Nephron progenitor cell (in vitro differentiated cells): Measurements from ENCODE around the gene TMCC2.

Experiments
- DNase-seq: peaks from one replicate; pipeline ENCODE4 v3.0.0; 2021
- H3K27ac Mint-ChIP-seq: 2 replicates; pipeline ENCODE4 v1.8.0; 2021; ENCODE audit warnings: mild to moderate bottlenecking, moderate library complexity, mixed read lengths
- H3K27me3 Mint-ChIP-seq: 2 replicates; pipeline ENCODE4 v1.8.0; 2021; ENCODE audit warnings: mild to moderate bottlenecking, low read depth, mixed read lengths; ENCODE audit not compliant: poor library complexity
- H3K36me3 Mint-ChIP-seq: 2 replicates; pipeline ENCODE4 v1.8.0; 2021; ENCODE audit warnings: low read depth, mixed read lengths
- H3K4me1 Mint-ChIP-seq: 2 replicates; pipeline ENCODE4 v1.8.0; 2021; ENCODE audit warnings: mixed read lengths
- H3K4me3 Mint-ChIP-seq: 2 replicates; pipeline ENCODE4 v1.8.0; 2021; ENCODE audit warnings: mild to moderate bottlenecking, moderate library complexity, mixed read lengths
- H3K9me3 Mint-ChIP-seq: 2 replicates; pipeline ENCODE4 v1.8.0; 2021; ENCODE audit warnings: mild to moderate bottlenecking, moderate library complexity, mixed read lengths
- TF ChIP-seq, protein P1 (sequence below): fragments of 200-600 bp; sonication (generic); IDR thresholded peaks from 2 replicates; pipeline ENCODE4 v1.5.0; 2021; ENCODE audit warnings: antibody characterized with exemption

TMCC2 gene

DNA sequence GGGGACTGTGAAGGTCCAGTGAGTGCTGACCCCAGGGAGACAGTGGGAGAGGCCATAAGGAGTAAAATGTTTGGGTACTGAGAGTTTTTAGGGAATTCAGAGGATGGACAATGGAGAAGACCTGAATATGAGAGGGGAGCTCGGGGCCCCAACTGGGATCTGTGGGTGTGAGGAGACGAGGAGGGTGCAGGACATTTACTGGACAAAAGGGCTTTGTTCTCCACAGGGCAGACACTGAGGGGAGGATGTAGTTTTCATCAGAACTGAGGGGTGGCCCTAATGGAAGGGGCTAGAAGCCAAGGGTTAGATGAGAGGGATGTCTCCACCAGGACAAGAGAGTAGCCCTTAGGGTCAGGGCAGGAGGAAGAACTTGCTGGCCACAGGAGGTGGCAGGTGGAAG lies 30.0 kb downstream of the TMCC2 start:
- H3K4me3 Mint-ChIP-seq, result no peak overlapping the region
- H3K4me1 Mint-ChIP-seq, result peaks cover 33% of the 10 kb centered on the region
- TF ChIP-seq, protein P1, sequence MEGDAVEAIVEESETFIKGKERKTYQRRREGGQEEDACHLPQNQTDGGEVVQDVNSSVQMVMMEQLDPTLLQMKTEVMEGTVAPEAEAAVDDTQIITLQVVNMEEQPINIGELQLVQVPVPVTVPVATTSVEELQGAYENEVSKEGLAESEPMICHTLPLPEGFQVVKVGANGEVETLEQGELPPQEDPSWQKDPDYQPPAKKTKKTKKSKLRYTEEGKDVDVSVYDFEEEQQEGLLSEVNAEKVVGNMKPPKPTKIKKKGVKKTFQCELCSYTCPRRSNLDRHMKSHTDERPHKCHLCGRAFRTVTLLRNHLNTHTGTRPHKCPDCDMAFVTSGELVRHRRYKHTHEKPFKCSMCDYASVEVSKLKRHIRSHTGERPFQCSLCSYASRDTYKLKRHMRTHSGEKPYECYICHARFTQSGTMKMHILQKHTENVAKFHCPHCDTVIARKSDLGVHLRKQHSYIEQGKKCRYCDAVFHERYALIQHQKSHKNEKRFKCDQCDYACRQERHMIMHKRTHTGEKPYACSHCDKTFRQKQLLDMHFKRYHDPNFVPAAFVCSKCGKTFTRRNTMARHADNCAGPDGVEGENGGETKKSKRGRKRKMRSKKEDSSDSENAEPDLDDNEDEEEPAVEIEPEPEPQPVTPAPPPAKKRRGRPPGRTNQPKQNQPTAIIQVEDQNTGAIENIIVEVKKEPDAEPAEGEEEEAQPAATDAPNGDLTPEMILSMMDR, result no peak

DNA sequence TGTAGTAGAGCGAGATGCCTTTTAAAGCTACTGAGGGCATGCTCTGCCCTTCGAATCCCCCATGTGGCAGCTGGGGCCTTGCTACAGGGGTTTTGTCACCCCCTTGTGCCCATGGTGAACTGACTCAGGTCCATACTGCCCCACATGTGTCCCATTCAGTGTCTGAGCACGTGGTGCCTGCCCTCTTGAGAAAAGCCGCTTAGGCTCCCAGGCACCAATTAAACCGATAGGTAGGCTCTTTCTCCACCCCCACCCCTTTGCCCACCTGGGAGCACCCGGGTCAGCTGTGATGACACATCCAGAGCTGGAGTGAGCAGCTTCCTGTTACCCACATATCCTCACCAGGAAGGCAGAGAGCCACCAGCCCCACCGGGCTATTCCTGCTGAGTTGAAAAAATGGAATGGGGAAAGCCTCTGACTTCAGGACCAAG lies 30.5 kb downstream of the TMCC2 start:
- Mint-ChIP-seq H3K9me3 (no peaks in the 10 kb centered on the region), H3K36me3 (no peaks in the 10 kb centered on the region), H3K27me3 (peaks cover 5% of the 10 kb centered on the region), H3K4me1 (peaks cover 31% of the 10 kb centered on the region), H3K4me3 (no peak overlapping the region), H3K27ac (no peak overlapping the region)
- DNase-seq, result no peak
- TF ChIP-seq, protein P1, result no peak

More for the DNA sequence above, 30.0 kb downstream of the TMCC2 start:
- DNase-seq, result no peak
- Mint-ChIP-seq H3K27me3 (peaks cover 5% of the 10 kb centered on the region), H3K9me3 (no peaks in the 10 kb centered on the region), H3K36me3 (no peaks in the 10 kb centered on the region), H3K27ac (peak overlapping the region; percentile 57)

DNA sequence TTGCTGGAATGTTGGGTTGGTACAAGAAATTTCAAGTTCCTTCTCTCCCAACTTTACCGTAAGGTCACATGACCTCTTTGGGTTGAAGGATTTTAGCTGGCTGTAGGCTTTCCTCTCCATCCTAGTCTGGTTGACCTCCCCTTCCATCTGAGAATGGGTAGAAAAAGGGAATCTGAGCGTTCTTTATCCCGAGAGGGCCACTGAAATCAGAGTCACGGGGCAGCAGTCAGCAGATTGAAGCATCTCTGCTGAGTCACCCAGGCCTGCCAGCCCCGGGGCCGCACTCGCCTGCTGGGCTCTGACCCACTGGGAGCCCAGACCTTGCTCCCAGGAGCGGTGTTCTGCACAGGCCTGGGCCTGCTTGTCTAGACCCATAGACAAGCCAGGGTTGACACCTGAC lies 31.0 kb downstream of the TMCC2 start:
- Mint-ChIP-seq H3K4me1 (peaks cover 30% of the 10 kb centered on the region), H3K36me3 (no peaks in the 10 kb centered on the region), H3K9me3 (no peaks in the 10 kb centered on the region), H3K4me3 (no peak overlapping the region), H3K27ac (no peak overlapping the region), H3K27me3 (peaks cover 5% of the 10 kb centered on the region)
- DNase-seq, result no peak
- TF ChIP-seq, protein P1, result no peak

DNA sequence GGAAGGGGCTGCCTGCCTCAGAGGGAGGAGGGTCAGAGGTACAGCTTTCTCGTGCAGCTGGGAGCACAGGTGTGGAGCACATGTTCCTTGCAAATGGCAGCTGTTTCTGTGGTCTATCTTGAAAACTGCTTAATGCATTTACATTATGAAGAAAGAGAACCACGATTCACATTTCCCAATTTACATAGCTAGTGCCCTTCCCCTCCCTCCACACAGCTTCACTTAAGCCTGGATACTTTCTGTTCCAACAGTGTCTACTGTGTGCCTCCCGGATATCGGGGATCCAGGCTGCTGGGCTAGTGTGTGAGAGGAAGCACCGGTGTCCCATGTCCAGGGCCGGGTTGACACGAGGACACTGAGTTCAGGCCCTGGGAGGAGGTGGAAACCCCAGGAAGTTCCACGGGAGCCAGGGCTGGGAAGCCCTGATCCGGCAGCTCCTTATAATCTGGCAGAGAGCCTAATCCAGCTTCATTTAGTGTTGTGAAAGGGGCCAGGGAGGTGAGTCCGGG lies 31.6 kb downstream of the TMCC2 start:
- Mint-ChIP-seq H3K36me3 (no peaks in the 10 kb centered on the region), H3K4me1 (peaks cover 30% of the 10 kb centered on the region), H3K4me3 (no peak overlapping the region), H3K27ac (no peak overlapping the region), H3K27me3 (peaks cover 5% of the 10 kb centered on the region), H3K9me3 (no peaks in the 10 kb centered on the region)
- TF ChIP-seq, protein P1, result no peak
- no peak for DNase-seq

DNA sequence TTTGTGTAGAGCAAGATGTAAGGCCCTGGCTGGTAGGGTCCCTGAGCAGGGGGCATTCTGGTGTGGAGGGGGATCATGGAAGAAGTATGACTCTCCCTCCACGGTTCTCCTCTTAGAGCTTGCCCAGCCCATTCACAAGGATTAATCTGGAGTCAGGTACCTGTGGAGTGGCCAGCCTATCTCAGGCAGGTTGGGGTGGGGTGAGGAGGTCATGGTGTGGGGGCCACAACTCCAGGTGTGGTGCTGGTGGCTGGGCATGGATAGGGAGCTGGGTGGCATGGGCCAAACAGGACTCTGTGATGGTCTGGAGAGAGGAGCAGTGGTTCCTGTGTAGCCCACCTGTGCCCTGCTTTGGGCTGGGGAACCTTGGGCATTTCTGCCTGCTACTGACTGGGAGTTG lies 32.3 kb downstream of the TMCC2 start:
- TF ChIP-seq, protein P1, result no peak
- Mint-ChIP-seq H3K9me3 (no peaks in the 10 kb centered on the region), H3K4me1 (peaks cover 30% of the 10 kb centered on the region), H3K36me3 (no peaks in the 10 kb centered on the region), H3K27me3 (peaks cover 5% of the 10 kb centered on the region), H3K4me3 (no peak overlapping the region), H3K27ac (no peak overlapping the region)
- DNase-seq, result no peak

DNA sequence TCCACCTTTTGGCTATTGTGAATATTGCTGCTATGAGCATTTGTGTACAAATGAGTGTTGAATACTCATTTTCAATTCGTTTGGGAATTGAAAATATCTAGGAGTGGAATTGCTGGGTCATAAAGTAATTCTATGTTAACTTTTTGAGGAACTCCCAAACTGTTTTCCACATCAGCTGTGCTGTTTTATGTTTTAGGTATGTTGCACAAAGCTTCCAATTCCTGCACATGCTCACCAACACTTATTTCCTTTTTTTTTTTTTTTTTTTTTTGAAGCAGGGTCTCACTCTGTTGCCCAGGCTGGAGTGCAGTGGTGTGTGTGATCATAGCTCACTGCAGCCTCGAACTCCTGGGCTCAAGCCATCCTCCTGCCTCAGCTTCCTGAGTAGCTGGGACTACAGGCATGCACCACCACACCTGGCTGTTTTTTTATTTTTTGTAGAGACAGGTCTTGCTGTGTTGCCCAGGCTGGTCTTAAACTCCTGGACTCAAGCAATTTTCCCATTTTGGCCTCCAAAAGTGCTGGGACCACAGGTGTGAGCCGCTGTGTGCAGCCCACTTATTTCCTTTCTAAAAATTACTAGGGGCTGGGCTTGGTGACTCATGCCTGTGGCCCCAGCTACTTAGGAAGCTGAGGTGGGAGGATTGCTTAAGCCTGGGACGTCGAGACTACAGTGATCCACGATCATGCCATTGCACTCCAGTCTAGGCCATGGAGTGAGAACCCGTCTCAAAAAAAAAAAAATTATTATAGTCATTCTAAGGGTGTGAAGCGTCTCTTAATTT lies 33.4 kb downstream of the TMCC2 start:
- Mint-ChIP-seq H3K27ac (no peak overlapping the region), H3K27me3 (peaks cover 5% of the 10 kb centered on the region), H3K36me3 (no peaks in the 10 kb centered on the region), H3K9me3 (no peaks in the 10 kb centered on the region), H3K4me1 (peaks cover 26% of the 10 kb centered on the region), H3K4me3 (no peak overlapping the region)
- TF ChIP-seq, protein P1, result no peak
- no peak for DNase-seq
